PC-3 (cell line): ENCODE measurements around the gene MAP7D3. TPM values are rescaled to one million over a fixed set of nuclear protein-coding genes. Genes with fewer than 3 reads are reported as not detected.
"Not testable (repeated sequence)": the region's sequence is repeated elsewhere in the genome, so short reads cannot be mapped to it uniquely, and the experiment has no call there.

Experiments used
- ATAC-seq: fragments of 200-7000 bp; cut with Tn5 transposase; 2 replicates; pipeline ENCODE4 v1.9.1; 2020; ENCODE audit warnings: mild to moderate bottlenecking, moderate library complexity
- Bru-seq: library from RNA; stranded (reverse); fragments of 400-500 nt; gene quantifications from one replicate; lab custom pipeline; 2021; lab: Mats Ljungman, UMichigan
- BruChase-seq, 2 experiments: library from RNA; stranded (reverse); fragments of 400-500 nt; gene quantifications; one replicate each; lab custom pipeline; 2021; lab: Mats Ljungman, UMichigan
- BruUV-seq: library from RNA; stranded (reverse); fragments of 400-500 nt; replicated peaks from 2 replicates; lab custom pipeline; 2021; lab: Mats Ljungman, UMichigan
- CTCF ChIA-PET: fragments of 300-600 bp; sonication (Branson Sonifier 250); formaldehyde crosslinking; loops from one replicate; lab custom pipeline; 2022; ENCODE audit warnings: antibody characterized with exemption; lab: Charles Lee
- POLR2A ChIA-PET: fragments of 300-600 bp; sonication (Branson Sonifier 250); formaldehyde crosslinking; loops from one replicate; lab custom pipeline; 2022; ENCODE audit warnings: antibody characterized with exemption; ENCODE audit not compliant: unreplicated experiment; lab: Charles Lee
- DNase-seq: peaks from one replicate; pipeline ENCODE4 v3.0.0-alpha.2; 2015
- H2AFZ ChIP-seq: fragments of 300-600 bp; sonication (generic); 2 replicates; pipeline ENCODE4 v1.6.0; 2016; ENCODE audit warnings: antibody characterized with exemption, low read length
- H3F3A ChIP-seq: fragments of 300-600 bp; sonication (generic); one replicate; pipeline ENCODE4 v1.6.0; 2017; ENCODE audit warnings: antibody characterized with exemption, low read length, control low read depth, mild to moderate bottlenecking; ENCODE audit not compliant: unreplicated experiment
- H3K27ac ChIP-seq: fragments of 300-600 bp; sonication (generic); 2 replicates; pipeline ENCODE4 v1.5.1; 2016; ENCODE audit warnings: mild to moderate bottlenecking, low read length
- H3K27me3 ChIP-seq: fragments of 300-600 bp; sonication (generic); 2 replicates; pipeline ENCODE4 v1.6.1; 2016; ENCODE audit warnings: low read length, mixed read lengths
- H3K36me3 ChIP-seq: fragments of 300-600 bp; sonication (generic); 2 replicates; pipeline ENCODE4 v1.6.1; 2016; ENCODE audit warnings: low read depth, mixed run types, low read length, mixed read lengths
- H3K4me1 ChIP-seq: fragments of 300-600 bp; sonication (generic); 2 replicates; pipeline ENCODE4 v1.5.1; 2016; ENCODE audit warnings: low read length; ENCODE audit not compliant: insufficient read depth
- H3K4me2 ChIP-seq: fragments of 300-600 bp; sonication (generic); 2 replicates; pipeline ENCODE4 v1.6.0; 2016; ENCODE audit warnings: low read length
- H3K4me3 ChIP-seq: fragments of 300-600 bp; sonication (generic); 2 replicates; pipeline ENCODE4 v1.5.1; 2016; ENCODE audit warnings: mild to moderate bottlenecking, low read length, mixed read lengths
- H3K79me2 ChIP-seq: fragments of 300-600 bp; sonication (generic); 2 replicates; pipeline ENCODE4 v1.6.1; 2017; ENCODE audit warnings: low read length, mixed read lengths
- H3K9ac ChIP-seq: fragments of 300-600 bp; sonication (generic); 2 replicates; pipeline ENCODE4 v1.6.0; 2016; ENCODE audit warnings: mild to moderate bottlenecking, low read length
- H3K9me2 ChIP-seq: fragments of 300-600 bp; sonication (generic); replicated peaks from 2 replicates; pipeline ENCODE4 v1.6.1; 2016; ENCODE audit warnings: mixed run types, low read length, mixed read lengths
- H3K9me3 ChIP-seq: fragments of 300-600 bp; sonication (generic); 2 replicates; pipeline ENCODE4 v1.6.1; 2016; ENCODE audit warnings: low read length, mixed read lengths
- H4K20me1 ChIP-seq: fragments of 300-600 bp; sonication (generic); 2 replicates; pipeline ENCODE4 v1.6.1; 2016; ENCODE audit warnings: low read length, mixed read lengths
- EZH2 ChIP-seq: fragments of 300-600 bp; sonication (generic); IDR thresholded peaks from one replicate; pipeline ENCODE4 v1.6.1; 2017; ENCODE audit warnings: antibody characterized with exemption, mild to moderate bottlenecking, low read length; ENCODE audit not compliant: unreplicated experiment
- EZH2phosphoT487 ChIP-seq: fragments of 300-600 bp; sonication (generic); IDR thresholded peaks from 2 replicates; pipeline ENCODE4 v1.6.1; 2018; ENCODE audit warnings: mild to moderate bottlenecking, antibody characterized with exemption, low read length, borderline replicate concordance
- intact Hi-C: fragments of 100-400 bp; cut with micrococcal nuclease; formaldehyde crosslinking; loops from 2 replicates; pipeline ENCODE4 v1.9.0; 2023
- long read RNA-seq: library from polyadenylated mRNA; unstranded; transcript quantifications from one replicate; pipeline ENCODE4 v2.0.0, GENCODE V29; 2021; ENCODE audit not compliant: unreplicated experiment
- total RNA-seq: library from RNA; depleted of rRNA; stranded (reverse); fragments of >200 nt; gene quantifications from 2 replicates; pipeline ENCODE4 v1.2.3, GENCODE V29; 2014; rRNA removed
- TF ChIP-seq, protein P1 (sequence below): fragments of 300-600 bp; sonication (generic); conservative IDR thresholded peaks from 2 replicates; pipeline ENCODE4 v1.5.1; 2017; ENCODE audit warnings: antibody characterized with exemption, low read depth, mild to moderate bottlenecking, low read length

Gene MAP7D3, protein sequence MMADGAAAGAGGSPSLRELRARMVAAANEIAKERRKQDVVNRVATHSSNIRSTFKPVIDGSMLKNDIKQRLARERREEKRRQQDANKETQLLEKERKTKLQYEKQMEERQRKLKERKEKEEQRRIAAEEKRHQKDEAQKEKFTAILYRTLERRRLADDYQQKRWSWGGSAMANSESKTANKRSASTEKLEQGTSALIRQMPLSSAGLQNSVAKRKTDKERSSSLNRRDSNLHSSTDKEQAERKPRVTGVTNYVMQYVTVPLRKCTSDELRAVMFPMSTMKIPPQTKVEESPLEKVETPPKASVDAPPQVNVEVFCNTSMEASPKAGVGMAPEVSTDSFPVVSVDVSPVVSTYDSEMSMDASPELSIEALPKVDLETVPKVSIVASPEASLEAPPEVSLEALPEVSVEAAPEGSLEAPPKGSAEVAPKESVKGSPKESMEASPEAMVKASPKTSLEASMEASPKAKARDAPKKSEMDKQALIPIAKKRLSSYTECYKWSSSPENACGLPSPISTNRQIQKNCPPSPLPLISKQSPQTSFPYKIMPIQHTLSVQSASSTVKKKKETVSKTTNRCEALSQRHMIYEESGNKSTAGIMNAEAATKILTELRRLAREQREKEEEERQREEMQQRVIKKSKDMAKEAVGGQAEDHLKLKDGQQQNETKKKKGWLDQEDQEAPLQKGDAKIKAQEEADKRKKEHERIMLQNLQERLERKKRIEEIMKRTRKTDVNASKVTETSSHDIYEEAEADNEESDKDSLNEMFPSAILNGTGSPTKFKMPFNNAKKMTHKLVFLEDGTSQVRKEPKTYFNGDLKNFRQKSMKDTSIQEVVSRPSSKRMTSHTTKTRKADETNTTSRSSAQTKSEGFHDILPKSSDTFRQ
- total RNA-seq, result 0.40 and 0.69 TPM in 2 replicates
- Bru-seq, nascent RNA, result percentile 13 among the genes with signal in this experiment
- percentile 16 among the genes with signal in this experiment for BruChase-seq, experiment 1, labeled RNA remaining after a 6-hour chase
- percentile 4 among the genes with signal in this experiment for BruChase-seq, experiment 2, labeled RNA remaining after a 2-hour chase
- long read RNA-seq, result 0 reads

DNA sequence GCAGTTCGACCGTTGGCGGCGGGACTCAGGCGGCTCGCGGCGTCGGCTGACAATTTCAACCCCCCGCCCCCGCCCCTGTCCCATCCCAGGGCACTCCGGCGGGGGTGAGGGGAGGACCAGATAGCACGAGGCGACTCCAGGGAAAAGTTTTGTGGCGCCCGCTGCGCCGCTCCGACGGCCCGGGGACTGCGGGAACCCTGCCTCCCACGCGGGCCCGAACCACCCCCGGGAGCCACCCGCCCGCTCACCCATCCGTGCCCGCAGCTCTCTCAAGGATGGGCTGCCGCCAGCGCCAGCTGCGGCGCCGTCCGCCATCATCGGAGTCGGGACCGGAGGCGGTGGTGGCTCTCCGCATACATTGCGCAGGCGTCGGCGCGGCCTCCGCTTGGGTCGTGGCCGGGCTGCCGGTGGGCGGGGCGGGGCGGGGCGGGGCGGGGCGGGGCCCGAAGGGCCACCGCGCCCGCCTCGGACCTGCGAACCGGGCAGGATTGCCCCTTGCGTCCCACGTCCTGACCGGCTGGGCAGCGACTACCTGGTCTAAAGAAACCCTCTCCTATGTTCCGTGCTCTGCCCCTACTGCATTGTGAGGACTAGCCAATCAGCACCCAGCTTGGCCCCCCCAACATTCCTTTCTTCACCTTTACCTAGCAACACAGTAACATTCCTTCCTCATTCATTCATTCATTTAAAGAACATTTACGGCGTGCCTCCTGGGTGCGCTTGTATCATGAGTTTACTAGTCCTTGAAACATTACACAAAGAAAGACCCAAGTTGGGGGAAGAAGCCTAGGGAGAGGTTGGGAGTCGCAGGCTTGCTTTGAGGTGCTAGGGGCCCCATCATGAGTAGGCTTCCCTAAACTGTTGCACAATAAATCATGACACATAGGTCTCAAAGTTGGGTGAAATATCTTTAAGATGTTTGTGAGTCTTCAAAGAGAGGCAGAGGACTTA, at the start of gene MAP7D3:
Gene MAP7D3 (minus strand): TSS at position 360 of the 951 bp plus-strand sequence. CDS start 42 bp downstream, at position 318.
- no peak within 1 kb of the TSS for H2AFZ ChIP-seq
- H3K9me3 ChIP-seq, result no peaks in the 10 kb centered on the region
- no peaks in the 10 kb centered on the region for H3F3A ChIP-seq
- TF ChIP-seq EZH2, result no peak
- TF ChIP-seq EZH2phosphoT487, result no peak
- TF ChIP-seq, protein P1, sequence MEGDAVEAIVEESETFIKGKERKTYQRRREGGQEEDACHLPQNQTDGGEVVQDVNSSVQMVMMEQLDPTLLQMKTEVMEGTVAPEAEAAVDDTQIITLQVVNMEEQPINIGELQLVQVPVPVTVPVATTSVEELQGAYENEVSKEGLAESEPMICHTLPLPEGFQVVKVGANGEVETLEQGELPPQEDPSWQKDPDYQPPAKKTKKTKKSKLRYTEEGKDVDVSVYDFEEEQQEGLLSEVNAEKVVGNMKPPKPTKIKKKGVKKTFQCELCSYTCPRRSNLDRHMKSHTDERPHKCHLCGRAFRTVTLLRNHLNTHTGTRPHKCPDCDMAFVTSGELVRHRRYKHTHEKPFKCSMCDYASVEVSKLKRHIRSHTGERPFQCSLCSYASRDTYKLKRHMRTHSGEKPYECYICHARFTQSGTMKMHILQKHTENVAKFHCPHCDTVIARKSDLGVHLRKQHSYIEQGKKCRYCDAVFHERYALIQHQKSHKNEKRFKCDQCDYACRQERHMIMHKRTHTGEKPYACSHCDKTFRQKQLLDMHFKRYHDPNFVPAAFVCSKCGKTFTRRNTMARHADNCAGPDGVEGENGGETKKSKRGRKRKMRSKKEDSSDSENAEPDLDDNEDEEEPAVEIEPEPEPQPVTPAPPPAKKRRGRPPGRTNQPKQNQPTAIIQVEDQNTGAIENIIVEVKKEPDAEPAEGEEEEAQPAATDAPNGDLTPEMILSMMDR, result no peak
- POLR2A ChIA-PET, result no interaction called here
- H3K4me3 ChIP-seq, result no peak within 1 kb of the TSS
- H3K36me3 ChIP-seq, result no peaks in the 10 kb centered on the region
- intact Hi-C loops, result no loop called here
- H3K4me1 ChIP-seq, result peaks cover 8% of the 10 kb centered on the region
- no peak for DNase-seq
- H3K27me3 ChIP-seq, result no peaks in the 10 kb centered on the region
- no peaks in the 10 kb centered on the region for H3K79me2 ChIP-seq
- CTCF ChIA-PET, result no interaction called here
- no peak within 1 kb of the TSS for H3K27ac ChIP-seq
- H3K9ac ChIP-seq, result no peak within 1 kb of the TSS
- H3K4me2 ChIP-seq, result no peak within 1 kb of the TSS
- H4K20me1 ChIP-seq, result no peaks in the 10 kb centered on the region
- no TSS peak for BruUV-seq
- no peak for ATAC-seq
- H3K9me2 ChIP-seq, result no peaks in the 10 kb centered on the region

DNA sequence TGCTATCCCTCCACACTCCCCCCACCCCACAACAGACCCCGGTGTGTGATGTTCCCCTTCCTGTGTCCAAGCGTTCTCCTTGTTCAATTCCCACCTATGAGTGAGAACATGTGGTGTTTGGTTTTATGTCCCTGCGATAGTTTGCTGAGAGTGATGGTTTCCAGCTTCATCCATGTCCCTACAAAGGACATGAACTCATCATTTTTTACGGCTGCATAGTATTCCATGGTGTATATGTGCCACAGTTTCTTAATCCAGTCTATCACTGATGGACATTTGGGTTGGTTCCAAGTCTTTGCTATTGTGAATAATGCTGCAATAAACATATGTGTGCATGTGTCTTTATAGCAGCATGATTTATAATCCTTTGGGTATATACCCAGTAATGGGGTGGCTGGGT, 49.5 kb upstream of the MAP7D3 start, which contains the start of gene ADGRG4:
Gene ADGRG4 (plus strand): TSS at position 243 of the 400 bp plus-strand sequence. CDS start 7,815 bp downstream, outside the sequence.
- H3K27ac ChIP-seq, H4K20me1 ChIP-seq, H3K4me2 ChIP-seq, intact Hi-C loops, H3K79me2 ChIP-seq, H2AFZ ChIP-seq, ATAC-seq, DNase-seq, H3K9me2 ChIP-seq, H3K27me3 ChIP-seq, H3K4me1 ChIP-seq, H3K9me3 ChIP-seq, BruUV-seq, CTCF ChIA-PET, H3F3A ChIP-seq, POLR2A ChIA-PET, H3K4me3 ChIP-seq, H3K36me3 ChIP-seq, H3K9ac ChIP-seq: not testable (repeated sequence)
